CD4-positive, alpha-beta T cell treated with Interleukin-4 for 1 hour (primary cell): ENCODE data around the gene KIF26B.
"Not testable (repeated sequence)": the region's sequence is repeated elsewhere in the genome, so short reads cannot be mapped to it uniquely, and the experiment has no call there.

ENCODE experiments used
- DNase-seq, 2 donors: peaks; one replicate each; pipeline ENCODE4 v3.0.0-alpha.2; 2020 to 2022

The KIF26B gene

DNA sequence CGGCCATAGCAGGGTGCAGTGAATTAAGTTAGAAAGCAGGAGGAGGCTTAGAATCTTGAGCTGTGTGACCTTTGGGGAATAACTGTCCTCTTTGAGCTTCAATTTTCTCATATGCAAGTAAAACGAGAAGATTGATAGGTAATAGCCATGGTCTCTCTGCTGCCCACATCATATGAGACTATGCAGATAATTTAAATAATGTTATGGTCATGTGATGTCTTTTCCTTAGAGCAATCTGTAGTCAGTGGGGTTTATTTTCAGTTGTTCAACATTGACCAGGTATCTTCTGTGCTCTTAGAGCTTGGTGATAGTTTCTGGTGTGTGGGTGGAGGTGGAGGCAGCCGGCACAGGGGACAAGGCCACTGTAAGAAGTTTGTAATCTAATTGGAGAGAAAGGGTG lies 537.1 kb downstream of the KIF26B start:
- DNase-seq: no peak

DNA sequence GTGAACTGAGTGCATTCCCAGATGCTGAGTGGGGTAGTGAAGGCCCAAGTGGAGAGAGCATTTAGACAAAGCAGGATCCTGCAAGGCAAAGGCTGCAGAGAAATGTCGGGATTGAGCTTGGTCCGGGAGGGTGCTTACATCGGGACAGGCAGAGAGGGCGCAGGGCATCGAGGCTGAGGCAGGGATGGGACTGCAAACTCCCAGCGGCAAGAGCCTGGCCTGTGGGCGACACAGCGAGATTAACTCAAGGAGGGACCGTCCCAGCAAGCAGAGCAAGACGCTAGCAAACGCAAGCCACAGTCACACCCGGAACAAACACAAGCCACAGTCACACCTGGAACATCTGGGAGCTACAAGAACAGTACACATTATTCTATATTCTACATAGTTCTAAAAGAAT lies 537.5 kb downstream of the KIF26B start:
- DNase-seq: no peak

DNA sequence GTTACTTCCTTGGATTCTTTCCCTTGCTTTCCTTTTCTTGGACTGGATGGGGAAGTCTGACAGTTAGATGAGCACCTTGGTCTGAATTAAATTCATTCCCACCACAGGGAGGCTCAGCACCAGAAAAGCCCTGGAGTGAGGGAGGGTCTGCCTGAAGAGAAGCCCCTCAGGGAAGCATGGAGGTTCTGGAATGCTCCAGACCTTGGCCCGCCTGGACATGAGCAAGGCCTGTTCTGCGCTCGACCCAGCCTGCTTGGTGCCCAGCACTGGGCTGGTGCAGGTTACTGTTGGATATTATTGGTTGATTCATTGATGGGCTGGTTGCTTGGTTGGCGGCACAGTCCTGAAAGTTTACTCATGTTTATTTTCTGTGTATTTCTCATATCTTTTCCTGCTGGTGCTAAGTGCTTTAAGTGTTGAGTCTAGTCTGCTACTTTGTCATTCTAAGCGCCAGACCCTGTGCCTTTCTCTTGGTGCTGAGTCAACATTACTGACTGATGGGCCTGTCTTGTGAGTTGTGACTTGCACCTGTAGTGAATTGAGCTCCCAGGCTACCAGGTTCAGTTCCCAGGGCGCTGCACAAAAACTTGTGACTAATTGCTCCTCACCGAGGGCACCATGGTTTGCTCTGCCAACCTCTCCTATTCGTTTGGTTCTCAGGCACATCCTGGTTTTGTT lies 538.5 kb downstream of the KIF26B start:
- DNase-seq: no peak

DNA sequence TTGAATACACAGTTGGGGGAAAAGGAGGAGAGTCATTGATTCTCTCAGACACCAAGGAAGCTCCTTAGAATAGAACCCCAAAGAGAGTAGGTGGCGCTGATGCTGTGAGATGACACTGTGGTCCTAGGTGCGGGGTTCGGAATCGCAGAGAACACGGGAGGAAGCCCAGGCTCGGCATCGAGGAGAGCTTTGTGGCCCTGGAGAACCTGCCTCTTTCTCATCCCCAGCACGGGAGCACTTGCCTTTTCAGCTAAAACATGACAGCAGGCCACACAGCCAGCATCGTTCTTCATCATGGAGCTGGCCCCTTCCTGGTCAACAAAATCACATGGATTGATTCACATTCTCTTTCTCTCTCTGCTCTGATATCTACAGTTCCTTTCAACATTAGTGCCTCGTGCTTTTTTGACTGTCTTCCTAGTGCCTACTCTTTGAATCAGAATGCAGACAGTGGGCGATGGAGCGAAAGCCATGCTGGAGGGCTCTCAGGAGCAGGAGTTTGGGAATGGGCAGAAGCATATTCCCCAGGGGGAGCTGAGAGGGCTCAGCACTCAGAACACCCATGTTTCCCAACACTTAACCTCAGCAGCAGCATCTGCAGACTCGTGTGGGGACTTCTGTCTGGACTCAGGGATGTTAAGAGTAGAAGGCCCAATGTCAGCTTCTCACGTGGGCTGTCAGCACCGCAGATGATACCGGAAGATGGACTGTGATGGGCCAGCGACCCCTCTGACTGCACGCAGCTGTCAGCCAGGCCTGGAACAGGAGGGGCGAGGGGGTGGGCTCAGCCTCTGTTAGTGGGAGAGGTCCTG lies 539.4 kb downstream of the KIF26B start:
- no peak for DNase-seq

DNA sequence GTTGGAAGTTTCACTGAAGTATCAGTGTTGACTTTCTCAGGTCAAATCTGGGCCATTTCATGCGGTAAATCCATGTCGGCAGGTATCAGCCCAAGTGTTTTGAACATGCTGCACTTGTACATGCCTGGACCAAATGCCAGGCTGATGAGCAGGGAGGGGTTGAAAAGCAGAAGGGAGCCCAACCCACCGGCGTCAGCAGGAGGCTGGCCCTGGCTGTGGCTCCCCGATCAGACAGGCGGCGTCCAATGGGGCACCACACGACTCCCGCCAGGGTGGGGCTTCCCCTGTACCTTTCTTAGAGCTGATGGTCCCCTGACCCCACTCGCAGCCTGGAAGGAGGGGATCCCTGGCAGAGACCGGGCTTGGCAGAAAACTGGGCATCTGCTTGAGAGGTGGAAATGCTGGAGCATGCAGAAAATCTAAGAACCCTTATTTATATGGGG lies 540.0 kb downstream of the KIF26B start:
- DNase-seq: no peak

DNA sequence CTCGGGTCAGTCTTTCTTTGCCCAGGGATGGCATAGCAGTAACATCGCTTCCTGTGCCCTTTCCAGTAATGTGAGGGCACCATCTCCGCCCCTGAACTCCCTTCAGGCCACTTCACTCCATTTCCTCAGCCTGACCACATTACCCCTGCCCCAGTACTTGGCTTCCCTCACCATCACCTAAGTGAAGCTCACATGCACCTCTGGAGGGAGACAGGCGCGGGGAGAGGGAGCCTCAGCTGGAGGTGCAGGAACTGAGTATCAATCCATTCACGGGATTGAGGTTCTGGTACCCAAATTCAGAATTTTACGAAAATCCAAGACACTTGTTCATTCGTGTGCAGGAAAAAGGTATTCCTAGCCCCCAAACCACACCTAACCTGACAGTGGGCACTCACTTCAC lies 540.4 kb downstream of the KIF26B start:
- no peak for DNase-seq

DNA sequence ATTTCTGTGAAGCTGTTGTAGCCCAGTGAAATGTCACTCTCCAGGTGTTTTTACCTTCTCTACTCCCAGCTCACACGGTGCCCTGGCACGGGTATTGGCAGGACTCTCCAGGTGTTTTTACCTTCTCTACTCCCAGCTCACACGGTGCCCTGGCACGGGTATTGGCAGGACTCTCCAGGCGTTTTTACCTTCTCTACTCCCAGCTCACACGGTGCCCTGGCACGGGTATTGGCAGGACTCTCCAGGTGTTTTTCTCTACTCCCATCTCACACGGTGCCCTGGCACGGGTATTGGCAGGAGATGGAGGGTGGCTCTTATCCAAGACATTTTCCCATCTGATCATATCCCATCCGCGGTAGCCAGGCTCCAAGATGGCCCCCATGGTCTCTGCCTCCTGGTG lies 540.9 kb downstream of the KIF26B start:
- DNase-seq: not testable (repeated sequence)

DNA sequence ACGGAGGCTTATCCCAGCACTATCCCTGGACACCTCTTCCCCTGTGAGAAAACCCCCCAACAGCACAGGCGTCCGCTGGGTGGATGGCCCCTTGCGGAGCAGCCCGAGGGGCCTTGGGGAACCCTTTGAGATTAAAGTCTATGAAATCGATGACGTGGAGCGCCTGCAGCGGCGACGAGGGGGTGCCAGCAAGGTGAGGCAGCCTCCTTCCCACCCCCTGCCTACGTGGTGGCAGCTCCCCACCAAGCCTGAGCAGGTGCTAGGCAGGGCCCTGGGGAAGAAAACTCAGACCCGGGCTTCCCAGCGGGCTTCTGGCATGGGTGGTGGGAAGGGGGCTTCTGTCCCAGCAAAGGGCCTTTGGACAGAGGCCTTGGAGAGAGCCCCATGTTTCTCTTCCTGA lies 543.3 kb downstream of the KIF26B start:
- no peak for DNase-seq

DNA sequence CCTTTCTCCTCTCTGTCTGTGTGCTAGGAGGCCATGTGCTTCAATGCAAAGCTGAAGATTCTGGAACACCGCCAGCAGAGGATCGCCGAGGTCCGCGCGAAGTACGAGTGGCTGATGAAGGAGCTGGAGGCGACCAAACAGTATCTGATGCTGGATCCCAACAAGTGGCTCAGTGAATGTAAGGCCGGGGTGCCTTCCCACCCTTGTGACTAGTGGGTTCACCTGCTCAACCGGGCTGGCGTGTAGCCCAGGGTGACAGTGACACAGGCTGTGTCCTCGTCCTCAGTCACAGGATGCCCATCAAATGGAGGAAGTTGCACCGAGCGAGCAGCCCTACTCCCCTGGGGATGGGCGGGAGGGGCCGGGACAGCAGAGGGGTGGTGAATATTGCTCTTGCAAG lies 544.1 kb downstream of the KIF26B start:
- DNase-seq: peak in 1 of 2 donors; percentile 39

DNA sequence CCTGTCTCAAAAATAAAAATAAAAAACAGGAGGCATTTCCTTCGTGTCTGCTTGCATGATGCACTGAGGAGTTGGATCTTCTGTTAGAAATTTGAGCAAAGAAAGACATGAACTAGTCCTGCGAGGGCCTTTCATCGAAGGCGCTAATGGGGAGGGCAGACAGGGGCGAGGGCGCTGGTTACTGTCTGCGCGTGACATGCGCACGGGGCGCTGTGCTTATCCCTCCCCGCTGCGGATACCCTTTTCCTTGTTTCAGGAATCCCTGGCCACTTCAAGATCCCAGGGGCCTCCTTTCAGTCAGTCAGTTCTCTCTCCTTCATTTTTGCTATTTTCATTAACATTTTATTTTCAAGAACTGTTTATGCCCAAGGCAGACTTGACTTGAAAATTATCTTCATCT lies 545.8 kb downstream of the KIF26B start:
- no peak for DNase-seq

DNA sequence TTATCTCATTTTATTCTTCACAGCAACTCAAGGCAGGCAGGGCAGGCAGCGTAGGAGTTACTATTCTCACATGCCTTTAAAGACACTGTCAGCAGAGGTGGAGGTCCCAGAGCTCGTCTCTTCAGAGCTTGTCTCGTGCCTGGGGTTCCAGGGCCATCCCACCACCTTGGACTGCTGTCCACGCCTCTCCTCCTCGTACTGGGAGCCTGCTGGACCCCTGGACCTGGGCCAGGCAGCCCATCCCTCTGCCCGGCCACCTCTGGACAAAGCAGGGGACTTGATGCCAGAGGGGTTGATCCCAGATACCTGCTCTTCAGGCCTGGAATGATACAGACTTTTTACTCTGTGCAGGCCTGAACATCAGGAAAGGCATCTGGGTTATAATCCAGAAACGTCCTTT lies 546.8 kb downstream of the KIF26B start:
- no peak for DNase-seq

DNA sequence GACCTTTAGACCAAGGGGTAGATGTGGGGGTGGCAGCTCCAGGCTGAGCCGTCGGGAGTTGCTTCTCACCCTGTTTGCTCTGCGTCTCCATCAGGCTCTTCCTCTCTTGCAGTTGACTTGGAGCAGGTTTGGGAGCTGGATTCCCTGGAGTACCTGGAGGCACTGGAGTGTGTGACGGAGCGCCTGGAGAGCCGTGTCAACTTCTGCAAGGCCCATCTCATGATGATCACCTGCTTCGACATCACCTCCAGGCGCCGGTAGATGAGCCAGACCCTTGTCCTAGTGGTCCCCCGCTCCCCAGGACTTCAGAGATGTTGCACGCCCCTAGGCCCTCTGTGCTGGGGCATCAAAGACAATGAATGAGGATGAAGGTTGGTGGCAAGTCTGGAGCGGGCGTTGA lies 547.6 kb downstream of the KIF26B start:
- DNase-seq: no peak

DNA sequence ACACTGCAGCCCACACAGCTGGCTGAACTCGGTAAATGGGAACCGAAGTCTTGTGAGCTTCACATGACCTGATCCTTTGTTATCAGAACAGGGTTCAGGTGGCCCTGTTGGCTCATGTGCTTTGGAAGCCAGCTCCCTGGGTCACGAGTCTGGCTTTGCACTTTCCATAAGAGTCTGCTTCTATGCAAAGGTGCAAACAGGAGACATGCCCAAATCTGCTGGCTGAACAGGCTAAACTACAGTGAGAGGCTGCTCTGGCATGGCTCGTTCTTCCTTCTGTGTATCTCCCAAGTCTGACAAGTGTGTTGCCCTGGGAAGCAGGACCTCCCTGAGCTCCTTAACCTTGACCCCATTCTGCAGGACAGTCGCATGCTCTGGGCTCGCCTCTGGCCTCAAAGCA lies 549.6 kb downstream of the KIF26B start:
- no peak for DNase-seq

DNA sequence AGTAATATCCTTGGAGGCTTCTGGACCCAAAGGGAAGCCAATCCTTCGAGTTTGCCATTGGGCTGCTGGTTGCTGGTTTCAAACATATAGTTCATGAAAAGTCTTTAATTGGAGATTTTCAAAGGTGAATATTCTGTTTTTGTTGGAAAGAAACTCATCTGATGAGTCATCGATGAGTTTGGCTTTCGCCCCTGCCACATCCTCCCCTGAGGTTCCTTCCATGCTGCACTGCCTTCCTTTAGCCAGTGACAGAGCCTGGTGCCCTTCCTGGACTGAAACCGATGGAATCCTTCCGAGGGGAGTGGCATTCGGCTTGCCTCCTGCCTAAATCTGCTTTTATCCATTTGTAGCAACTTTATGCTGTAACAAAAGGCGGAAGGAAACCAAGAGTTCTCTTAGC lies 550.0 kb downstream of the KIF26B start:
- no peak for DNase-seq

DNA sequence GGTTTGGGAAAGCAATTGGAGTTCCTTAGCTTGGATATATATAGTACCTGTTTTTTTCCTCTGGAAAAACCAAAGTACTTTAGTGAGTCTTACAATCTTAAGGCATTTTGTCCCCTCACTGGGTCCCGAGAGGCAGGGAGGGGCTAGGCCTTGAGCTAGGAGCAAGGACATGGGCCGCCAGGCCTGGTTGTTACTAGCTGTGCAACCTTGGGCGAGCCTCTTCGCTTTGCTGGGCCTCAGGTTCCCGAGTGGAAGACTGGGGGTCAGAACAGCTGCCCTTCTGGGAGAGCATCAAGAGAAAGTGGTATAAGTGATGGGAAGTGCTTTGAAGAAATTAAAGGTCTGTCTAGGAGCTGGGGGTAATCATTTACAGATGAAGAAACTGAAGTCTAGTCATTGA lies 553.2 kb downstream of the KIF26B start:
- DNase-seq: no peak

DNA sequence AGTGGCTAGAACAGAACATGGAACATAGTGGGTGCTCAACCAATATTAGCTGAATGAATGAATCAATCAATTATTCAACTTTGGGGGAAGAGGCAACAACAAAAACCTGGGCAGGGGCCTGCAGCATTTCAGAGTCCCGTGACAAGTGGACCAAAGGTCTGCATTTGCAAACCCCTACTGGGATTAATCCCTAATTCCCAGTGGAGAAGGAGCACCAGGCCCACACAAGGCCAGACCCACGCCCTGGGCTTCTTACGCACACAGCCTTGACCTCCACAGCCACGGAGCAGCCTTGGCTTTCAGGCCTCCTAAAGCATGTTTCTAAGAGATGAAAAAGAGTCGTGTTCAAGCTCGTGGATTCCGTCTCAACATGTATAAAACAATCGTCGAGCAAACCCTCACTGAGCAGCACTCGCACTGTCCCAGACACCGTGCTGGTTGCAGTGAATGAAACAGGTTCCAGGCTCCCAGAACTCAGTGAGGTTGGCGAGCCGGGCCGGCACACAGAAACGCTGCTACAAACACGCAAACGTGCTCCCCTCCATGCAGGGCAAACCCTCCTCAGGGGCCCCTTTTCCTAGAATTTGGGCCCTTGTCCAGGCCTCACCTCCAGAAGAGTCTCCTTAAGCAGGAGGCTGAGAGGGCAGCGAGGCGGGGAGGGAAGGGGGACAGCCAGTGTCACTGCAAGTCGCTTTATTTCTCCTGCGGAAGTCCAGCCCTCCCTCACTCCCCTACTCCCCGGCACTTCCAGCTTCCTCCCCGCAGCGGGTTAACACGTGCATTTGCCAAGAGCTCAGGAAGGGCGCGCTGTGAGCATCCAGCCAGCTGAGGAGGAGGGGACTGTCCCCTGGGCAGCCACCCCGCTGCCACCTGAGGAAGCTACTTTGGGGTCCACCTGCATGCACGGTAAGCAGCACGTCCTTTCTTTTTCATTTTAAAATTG lies 556.4 kb downstream of the KIF26B start:
- DNase-seq: no peak

DNA sequence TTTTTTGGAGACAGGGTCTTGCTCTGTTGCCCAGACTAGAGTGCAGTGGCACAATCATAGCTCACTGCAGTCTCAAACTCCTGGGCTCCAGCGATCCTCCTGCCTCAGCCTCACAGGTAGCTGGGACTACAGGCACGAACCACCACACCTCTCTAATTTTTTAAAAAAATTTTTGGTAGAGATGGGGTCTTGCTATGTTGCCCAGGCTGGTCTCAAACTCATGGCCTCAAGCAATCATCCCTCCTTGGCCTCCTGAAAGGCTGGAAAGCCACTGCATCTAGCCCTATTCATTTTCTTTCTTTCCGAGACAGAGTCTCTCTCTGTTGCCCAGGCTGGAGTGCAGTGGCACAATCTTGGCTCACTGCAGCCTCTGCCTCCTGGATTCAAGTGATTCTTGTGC lies 559.2 kb downstream of the KIF26B start:
- DNase-seq: not testable (repeated sequence)

DNA sequence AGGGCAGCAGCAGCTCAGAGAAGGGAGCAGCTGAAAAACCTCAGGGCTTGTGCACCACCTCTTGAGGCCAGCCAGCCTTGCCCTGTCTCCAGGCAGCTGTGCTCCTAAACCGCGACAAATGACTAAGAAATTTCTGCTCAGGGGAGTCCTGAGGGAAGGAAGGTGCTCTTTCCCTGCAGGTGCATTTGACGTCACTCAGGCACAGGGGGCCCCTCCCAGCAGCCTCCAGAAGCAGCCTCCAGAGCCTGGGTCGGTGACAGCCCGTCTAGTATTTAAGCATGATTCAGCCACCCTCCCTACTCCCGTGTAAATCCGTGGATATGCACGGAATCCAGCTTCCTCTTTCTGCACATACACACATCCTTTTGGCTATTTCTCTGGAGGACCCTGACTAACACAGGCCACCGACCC lies 560.5 kb downstream of the KIF26B start:
- no peak for DNase-seq

DNA sequence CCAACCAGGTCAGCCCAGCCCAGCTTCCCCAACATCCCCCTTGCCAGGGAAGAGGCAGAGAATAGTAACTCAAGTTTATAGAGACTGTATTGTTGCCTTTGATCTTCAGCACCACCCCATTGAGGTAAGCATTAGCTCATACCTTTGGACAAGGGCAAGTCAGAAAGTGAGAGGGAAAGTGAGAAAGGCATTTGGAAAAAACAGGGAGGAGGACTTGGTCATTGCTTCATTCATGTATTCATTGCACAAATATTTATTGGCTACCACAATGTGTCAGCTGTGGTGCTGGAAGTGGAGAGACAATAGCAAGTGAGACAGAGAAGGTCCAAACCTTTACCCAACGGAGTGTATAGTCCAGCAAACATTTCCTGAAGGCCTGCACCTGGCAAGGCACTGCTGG lies 561.2 kb downstream of the KIF26B start:
- no peak for DNase-seq

DNA sequence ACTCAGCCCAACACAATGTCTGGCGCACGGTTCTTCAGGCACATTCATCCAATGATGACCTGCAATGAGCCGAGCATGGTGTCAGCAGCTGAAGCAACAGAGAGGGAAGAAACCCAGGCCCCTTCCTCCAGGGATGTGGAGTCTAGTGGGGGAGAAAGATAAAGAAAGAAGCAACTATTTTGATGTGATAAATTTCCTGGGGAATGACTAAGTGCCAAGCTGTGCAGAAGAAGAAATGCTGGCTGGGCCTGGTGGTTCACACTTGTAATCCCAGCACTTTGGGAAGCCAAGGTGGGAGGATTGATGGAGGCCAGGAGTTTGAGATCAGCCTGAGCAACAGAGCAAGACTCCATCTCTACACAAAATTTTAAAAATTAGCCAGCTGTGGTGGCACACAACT lies 561.8 kb downstream of the KIF26B start:
- no peak for DNase-seq

DNA sequence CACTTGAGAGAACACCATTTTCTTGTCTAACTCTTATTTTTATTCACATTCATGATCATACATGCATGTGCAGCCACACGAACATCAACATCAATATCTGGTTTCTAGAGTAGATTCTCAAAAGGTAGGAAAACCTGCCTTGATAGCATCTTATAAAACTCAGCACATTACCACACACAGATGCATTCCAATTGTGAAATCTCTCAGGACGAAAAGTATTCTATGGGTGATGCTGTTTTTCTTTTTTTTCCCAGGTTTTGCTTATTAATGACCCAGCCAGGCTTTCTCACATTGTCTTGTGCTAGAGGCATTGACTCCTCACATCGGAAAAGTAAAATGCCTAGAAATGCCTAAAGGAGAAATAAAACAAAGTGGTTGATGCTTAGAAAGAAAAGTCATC lies 562.8 kb downstream of the KIF26B start:
- no peak for DNase-seq

DNA sequence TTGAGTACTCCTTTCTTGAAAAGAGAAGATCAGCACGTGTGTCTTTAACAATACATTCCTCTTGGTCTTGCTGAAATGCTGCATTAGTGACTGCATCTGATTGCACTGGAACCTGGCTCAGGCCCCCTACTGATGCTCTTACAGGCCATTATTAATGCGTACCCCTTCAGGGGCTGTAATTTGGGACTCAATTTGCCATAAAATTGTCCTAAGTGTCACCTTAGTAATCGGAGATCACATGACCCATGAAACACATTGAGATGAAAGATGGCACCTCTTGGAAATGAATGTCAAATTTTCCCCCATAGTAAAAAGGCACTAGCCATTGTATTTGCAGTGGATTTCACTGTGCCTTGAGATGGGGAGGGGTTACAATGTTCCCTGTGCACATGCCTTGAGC lies 563.3 kb downstream of the KIF26B start:
- no peak for DNase-seq

DNA sequence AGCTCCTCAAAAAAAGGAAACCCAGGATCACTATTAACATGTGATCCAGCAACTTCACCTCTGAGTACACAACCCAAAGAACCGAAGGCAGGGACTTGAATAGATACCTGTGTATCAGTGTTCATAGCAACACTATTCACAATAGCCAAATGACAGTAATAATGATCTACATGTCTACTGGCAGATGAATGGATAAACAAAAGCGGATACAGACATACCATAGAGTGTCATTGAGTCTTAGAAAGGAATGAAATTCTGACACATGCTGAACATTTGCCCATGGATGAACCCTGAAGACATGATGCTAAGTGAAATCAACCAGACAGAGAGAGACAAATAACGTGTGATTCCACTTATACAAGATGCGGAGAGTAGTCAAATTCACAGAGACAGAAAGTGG lies 564.2 kb downstream of the KIF26B start:
- DNase-seq: no peak

DNA sequence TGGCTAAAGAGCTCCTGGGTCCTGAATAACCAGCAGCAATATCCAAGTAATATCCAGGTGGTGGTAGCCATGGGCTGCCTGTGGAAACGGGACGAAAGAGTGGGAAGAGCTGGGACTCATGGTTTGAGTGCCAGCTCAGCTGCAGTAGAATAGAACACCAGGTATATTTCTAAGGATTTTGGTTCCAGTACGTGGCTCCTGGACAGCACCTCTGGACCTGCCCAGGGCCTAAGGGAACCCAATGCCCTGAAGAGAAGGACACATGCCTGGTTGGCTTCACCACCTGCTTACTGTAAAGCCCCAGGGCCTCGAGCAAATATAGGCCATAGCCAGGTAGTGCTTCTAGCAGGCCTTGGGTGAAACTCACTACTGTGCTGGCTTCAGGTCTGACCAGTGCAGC lies 566.7 kb downstream of the KIF26B start:
- DNase-seq: no peak
